GM06990 (cell line): ENCODE results near the gene ZBTB44.

Experiments
- DNase-seq: peaks from one replicate; pipeline ENCODE4 v3.0.0-alpha.2; 2011; ENCODE audit not compliant: insufficient read length; ENCODE audit errors: extremely low read depth
- H3K27me3 ChIP-seq: replicated peaks from 2 replicates; pipeline ENCODE4 v1.6.0; 2011; ENCODE audit warnings: low read length; ENCODE audit not compliant: control insufficient read depth, insufficient read depth
- H3K36me3 ChIP-seq: 2 replicates; pipeline ENCODE4 v1.5.1; 2011; ENCODE audit warnings: low read length; ENCODE audit not compliant: control insufficient read depth, insufficient read depth
- H3K4me3 ChIP-seq: replicated peaks from 2 replicates; pipeline ENCODE4 v1.5.1; 2011; ENCODE audit warnings: low read depth, mild to moderate bottlenecking, control low read depth, low read length
- CTCF ChIP-seq: IDR thresholded peaks from 2 replicates; pipeline ENCODE4 v1.5.1; 2011; ENCODE audit warnings: low read length, control low read depth, mild to moderate bottlenecking, inconsistent platforms; ENCODE audit not compliant: insufficient read depth, poor library complexity, severe bottlenecking

ZBTB44 gene

GRCh38 chr11:130314750-130315285 is at the start of gene ZBTB44:
Gene ZBTB44, minus strand, starts transcription at chr11:130314917. Its CDS starts 53,044 bp downstream, at chr11:130261873.
- no peaks in the 10 kb centered on the region for H3K27me3 ChIP-seq
- no peak for TF ChIP-seq CTCF
- H3K4me3 ChIP-seq, result peak within 1 kb of the TSS; percentile 88
- peak; percentile 88 for DNase-seq
- H3K36me3 ChIP-seq, result no peaks in the 10 kb centered on the region

- Histone ChIP-seq H3K27me3 (no peaks in the 10 kb centered on the region), H3K36me3 (no peaks in the 10 kb centered on the region), H3K4me3 (no peak overlapping the region)
- DNase-seq, result no peak
- TF ChIP-seq CTCF, result no peak
These were observed 44.7 kb upstream of the ZBTB44 start for GRCh38 chr11:130359419-130359818.

- no peak overlapping the region for H3K4me3 ChIP-seq
These were observed 43.7 kb upstream of the ZBTB44 start for GRCh38 chr11:130358398-130358797.

GRCh38 chr11:130347261-130347660 is 32.5 kb upstream of the ZBTB44 start:
- DNase-seq, result no peak

More at GRCh38 chr11:130358398-130358797, 43.7 kb upstream of the ZBTB44 start:
- no peaks in the 10 kb centered on the region for H3K36me3 ChIP-seq
- no peaks in the 10 kb centered on the region for H3K27me3 ChIP-seq
- no peak for DNase-seq
- TF ChIP-seq CTCF, result no peak

GRCh38 chr11:130344841-130345240 is 30.1 kb upstream of the ZBTB44 start:
- H3K36me3 ChIP-seq, result no peaks in the 10 kb centered on the region
- H3K27me3 ChIP-seq, result no peaks in the 10 kb centered on the region
- no peak for TF ChIP-seq CTCF
- no peak for DNase-seq
- H3K4me3 ChIP-seq, result no peak overlapping the region

More at GRCh38 chr11:130347261-130347660, 32.5 kb upstream of the ZBTB44 start:
- Histone ChIP-seq H3K36me3 (no peaks in the 10 kb centered on the region), H3K27me3 (no peaks in the 10 kb centered on the region), H3K4me3 (no peak overlapping the region)
- no peak for TF ChIP-seq CTCF
